ENCODE results near the gene ETV3. TPM values are rescaled to one million over a fixed set of nuclear protein-coding genes. Genes with fewer than 3 reads are reported as not detected.
A peak's percentile ranks its signal among the peaks of the same experiment; 100 is the strongest.

ETV3 gene
- polyA plus RNA-seq, 3 donors = 4.8 to 62.3 (median 6.3) TPM

DNA sequence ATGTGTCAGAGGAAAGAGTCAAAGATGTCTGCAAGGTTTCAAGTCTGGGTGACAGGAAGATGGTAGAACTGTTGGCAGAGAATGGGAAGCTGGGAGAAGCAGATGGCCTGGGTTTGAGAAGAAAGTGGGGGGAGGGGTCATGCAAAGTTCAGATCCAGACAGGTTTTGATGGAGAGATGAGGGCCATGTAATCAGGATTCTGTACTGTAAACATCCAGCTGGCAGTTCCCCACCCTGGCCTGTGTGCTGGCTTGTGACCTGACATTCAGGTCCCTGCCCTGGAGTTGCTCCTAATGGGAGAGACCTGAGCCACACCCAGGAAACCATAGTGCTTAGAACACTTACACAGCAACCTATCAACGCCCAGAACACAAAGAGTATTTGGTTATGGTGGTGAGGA, 15.6 kb upstream of the ETV3 start:
- no peaks in the 10 kb centered on the region for H3K9me3 ChIP-seq (replicated peaks in 1 of 2; ENCODE audit: control insufficient read depth in 1 of 2, insufficient read depth in 1 of 2, low read length in 2 of 2)
- intact Hi-C loops (cut with micrococcal nuclease) = loop anchor here (2.0 kb wide), 2 partner anchors 15 to 55 kb away; partner anchors contain the start of genes ETV3 (in 1 of the 2) and ETV3L (in 1 of the 2)
- no peaks in the 10 kb centered on the region for H3K36me3 ChIP-seq (replicated peaks in 1 of 2; ENCODE audit: control insufficient read depth in 1 of 2, insufficient read depth in 2 of 2, low read length in 2 of 2)
- Mint-ChIP-seq H3K36me3 (no peaks in the 10 kb centered on the region), H3K27ac (peak overlapping the region in 2 of 7 donors; percentile 7 to 43), H3K9me3 (no peaks in the 10 kb centered on the region), H3K27me3 (ENCODE audit: low read depth in 3 of 3) (peaks cover 6 to 19% (median 10%) of the 10 kb centered on the region in 3 donors), H3K4me3 (no peak overlapping the region), H3K4me1 (peaks cover 31% of the 10 kb centered on the region)
- no peak for DNase-seq
- no peak overlapping the region for H2AFZ ChIP-seq (ENCODE audit: insufficient read depth, low read depth, low read length, poor library complexity, severe bottlenecking)
- H3K4me1 ChIP-seq (ENCODE audit: control insufficient read depth in 1 of 2, insufficient read depth in 2 of 2, low read length in 2 of 2) = peaks cover 24 to 30% of the 10 kb centered on the region in 2 donors
- TF ChIP-seq, protein P1, sequence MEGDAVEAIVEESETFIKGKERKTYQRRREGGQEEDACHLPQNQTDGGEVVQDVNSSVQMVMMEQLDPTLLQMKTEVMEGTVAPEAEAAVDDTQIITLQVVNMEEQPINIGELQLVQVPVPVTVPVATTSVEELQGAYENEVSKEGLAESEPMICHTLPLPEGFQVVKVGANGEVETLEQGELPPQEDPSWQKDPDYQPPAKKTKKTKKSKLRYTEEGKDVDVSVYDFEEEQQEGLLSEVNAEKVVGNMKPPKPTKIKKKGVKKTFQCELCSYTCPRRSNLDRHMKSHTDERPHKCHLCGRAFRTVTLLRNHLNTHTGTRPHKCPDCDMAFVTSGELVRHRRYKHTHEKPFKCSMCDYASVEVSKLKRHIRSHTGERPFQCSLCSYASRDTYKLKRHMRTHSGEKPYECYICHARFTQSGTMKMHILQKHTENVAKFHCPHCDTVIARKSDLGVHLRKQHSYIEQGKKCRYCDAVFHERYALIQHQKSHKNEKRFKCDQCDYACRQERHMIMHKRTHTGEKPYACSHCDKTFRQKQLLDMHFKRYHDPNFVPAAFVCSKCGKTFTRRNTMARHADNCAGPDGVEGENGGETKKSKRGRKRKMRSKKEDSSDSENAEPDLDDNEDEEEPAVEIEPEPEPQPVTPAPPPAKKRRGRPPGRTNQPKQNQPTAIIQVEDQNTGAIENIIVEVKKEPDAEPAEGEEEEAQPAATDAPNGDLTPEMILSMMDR (IDR thresholded peaks at IDR 0.05) = no peak
- H4K20me1 ChIP-seq (ENCODE audit: insufficient read depth, low read length) = no peaks in the 10 kb centered on the region
- H3K27ac ChIP-seq (ENCODE audit: low read depth in 1 of 2, low read length in 2 of 2) = no peak overlapping the region
- no CpG with 5 or more reads among the region's 1 CpG for WGBS (ENCODE audit: insufficient coverage)
- H3K9ac ChIP-seq (ENCODE audit: insufficient read depth, low read length, poor library complexity, severe bottlenecking) = no peak overlapping the region
- H3K4me3 ChIP-seq (replicated peaks in 1 of 3; ENCODE audit: low read depth in 2 of 3, low read length in 3 of 3) = no peak overlapping the region
- no peak overlapping the region for H3K4me2 ChIP-seq (replicated peaks; ENCODE audit: extremely low read depth, low read length, poor library complexity, severe bottlenecking)
- H3K79me2 ChIP-seq (ENCODE audit: insufficient read depth, low read length) = no peaks in the 10 kb centered on the region
- no peaks in the 10 kb centered on the region for H3K27me3 ChIP-seq (ENCODE audit: control insufficient read depth in 2 of 2, insufficient read depth in 2 of 2, low read length in 2 of 2)

DNA sequence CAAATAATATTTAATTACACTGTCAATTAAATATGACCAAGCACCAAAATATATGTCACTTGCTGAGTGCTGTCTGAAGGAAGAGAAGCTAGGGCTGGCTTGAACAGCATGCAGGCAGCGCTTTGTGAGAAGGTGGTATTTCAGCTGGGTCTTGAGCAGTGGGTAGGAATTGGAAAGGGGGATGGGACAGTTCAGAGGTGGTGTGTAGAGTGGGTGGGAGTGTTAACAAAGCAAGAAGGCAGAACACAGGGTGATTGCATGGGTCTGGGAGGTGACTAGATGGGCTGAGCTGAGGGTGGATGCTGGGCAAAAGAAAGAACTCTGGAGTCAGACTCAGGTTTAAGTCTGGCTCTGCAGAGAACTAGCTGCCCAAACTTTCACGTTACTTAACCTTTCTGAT, 14.3 kb upstream of the ETV3 start:
- Mint-ChIP-seq H3K4me3 (no peak overlapping the region), H3K36me3 (no peaks in the 10 kb centered on the region), H3K9me3 (no peaks in the 10 kb centered on the region), H3K27me3 (ENCODE audit: low read depth in 3 of 3) (peaks cover 6 to 19% (median 8%) of the 10 kb centered on the region in 3 donors), H3K4me1 (peaks cover 42% of the 10 kb centered on the region), H3K27ac (no peak overlapping the region)
- Histone ChIP-seq H3K9me3 (replicated peaks in 1 of 2; ENCODE audit: control insufficient read depth in 1 of 2, insufficient read depth in 1 of 2, low read length in 2 of 2) (no peaks in the 10 kb centered on the region), H3K27me3 (ENCODE audit: control insufficient read depth in 2 of 2, insufficient read depth in 2 of 2, low read length in 2 of 2) (no peaks in the 10 kb centered on the region), H3K27ac (ENCODE audit: low read depth in 1 of 2, low read length in 2 of 2) (no peak overlapping the region), H3K9ac (ENCODE audit: insufficient read depth, low read length, poor library complexity, severe bottlenecking) (no peak overlapping the region), H3K4me3 (replicated peaks in 1 of 3; ENCODE audit: low read depth in 2 of 3, low read length in 3 of 3) (no peak overlapping the region), H3K4me2 (replicated peaks; ENCODE audit: extremely low read depth, low read length, poor library complexity, severe bottlenecking) (no peak overlapping the region), H2AFZ (ENCODE audit: insufficient read depth, low read depth, low read length, poor library complexity, severe bottlenecking) (no peak overlapping the region), H4K20me1 (ENCODE audit: insufficient read depth, low read length) (no peaks in the 10 kb centered on the region), H3K36me3 (replicated peaks in 1 of 2; ENCODE audit: control insufficient read depth in 1 of 2, insufficient read depth in 2 of 2, low read length in 2 of 2) (no peaks in the 10 kb centered on the region), H3K4me1 (ENCODE audit: control insufficient read depth in 1 of 2, insufficient read depth in 2 of 2, low read length in 2 of 2) (peaks cover 36 to 42% of the 10 kb centered on the region in 2 donors), H3K79me2 (ENCODE audit: insufficient read depth, low read length) (no peaks in the 10 kb centered on the region)
- TF ChIP-seq, protein P1 (IDR thresholded peaks at IDR 0.05) = no peak
- 100% methylated on average over 1 of the region's 2 CpGs for WGBS (ENCODE audit: insufficient coverage)
- no peak for DNase-seq
- intact Hi-C loops (cut with micrococcal nuclease) = loop anchor here in 1 of 2 donors (2.0 kb wide), 1 partner anchor 14 kb away; the partner anchor contains the start of gene ETV3

Measured in CD14-positive monocyte (primary cell).